Lower leg skin (tissue), 4 donors: Measurements from ENCODE around the gene CNNM4. TPM values are rescaled to one million over a fixed set of nuclear protein-coding genes. Genes with fewer than 3 reads are reported as not detected.
A peak's percentile ranks its signal among the peaks of the same experiment; 100 is the strongest.

Experiments
- DNase-seq, 2 donors: peaks; one replicate each; pipeline ENCODE4 v3.0.0-alpha.2; 2019; ENCODE audit warnings: low spot score in 2 of 2
- H3K4me3 ChIP-seq: fragments of 200-600 bp; sonication (generic); 2 replicates; pipeline ENCODE4 v1.5.1; 2017; ENCODE audit warnings: mild to moderate bottlenecking, low read depth; ENCODE audit not compliant: poor library complexity, severe bottlenecking
- POLR2A ChIP-seq, 2 donors: fragments of 450-650 bp; IDR thresholded peaks; one replicate each; pipeline ENCODE4 v1.6.1; 2016 to 2017; ENCODE audit warnings: antibody characterized with exemption in 2 of 2, mild to moderate bottlenecking in 1 of 2, moderate library complexity in 1 of 2
- WGBS, 2 donors: methylation state at CpG; one replicate each; pipeline ENCODE4 v1.1.5; 2018; 5-methylcytosine and 5-hydroxymethylcytosine counted together
- intact Hi-C: fragments of 100-400 bp; cut with DNase I; formaldehyde crosslinking; loops from one replicate; pipeline ENCODE4 v1.15.0; 2023; ENCODE audit warnings: low total_unique reads
- microRNA counts, 2 donors: library from miRNA; unstranded; fragments of <30 nt; microRNA quantifications; one replicate each; lab custom pipeline; 2016
- microRNA-seq, 2 donors: library from miRNA; unstranded; fragments of <30 nt; microRNA quantifications; one replicate each; pipeline ENCODE4, GENCODE V29; 2016; ENCODE audit warnings: borderline replicate concordance in 2 of 2, borderline number of aligned reads in 1 of 2
- total RNA-seq, 4 donors: library from RNA; depleted of rRNA; stranded (reverse); fragments of >200 nt; gene quantifications; one replicate each; pipeline ENCODE4 v1.1.0, GENCODE V29; 2016
- TF ChIP-seq, protein P1 (sequence below), 3 donors: fragments of 450-650 bp; IDR thresholded peaks; one replicate each; pipeline ENCODE4 v1.5.1; 2016; ENCODE audit warnings: antibody characterized with exemption in 3 of 3, mild to moderate bottlenecking in 3 of 3, moderate library complexity in 2 of 3

CNNM4 gene
- total RNA-seq, 4 donors from 2014 or later: 17.4 to 29.1 (median 22.2) TPM

DNA sequence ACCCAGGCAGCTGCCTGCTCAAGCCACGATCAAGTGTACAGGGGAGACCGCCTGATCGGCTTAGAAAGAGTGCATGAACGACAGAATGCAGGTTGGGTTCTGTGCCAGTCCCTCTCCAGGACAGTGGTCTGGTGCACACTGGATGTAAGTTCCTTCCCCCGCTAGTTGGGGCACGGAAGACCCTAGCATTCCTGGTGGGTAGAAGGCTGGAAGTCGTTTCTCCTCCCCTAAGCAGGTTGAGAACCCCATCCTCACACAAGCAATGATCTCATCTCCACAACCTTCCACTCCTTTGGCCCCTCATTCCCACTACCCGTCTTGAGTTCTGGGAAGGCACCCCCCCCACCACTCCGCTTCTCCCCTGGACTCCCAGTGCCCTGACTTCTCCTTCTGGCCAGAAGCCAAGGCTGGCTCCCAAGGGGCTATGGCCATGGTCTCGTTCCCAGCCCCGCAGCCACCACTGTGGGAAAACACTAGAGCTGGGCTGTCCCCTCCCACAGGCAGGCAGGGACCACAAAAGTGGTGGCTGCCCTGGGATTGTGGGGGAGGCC lies 98.5 kb downstream of the CNNM4 start:
- 50 to 52% methylated on average over 11 of the region's 11 CpGs for WGBS, 2 donors
- intact Hi-C loops: no loop called here
- no peak for TF ChIP-seq POLR2A (IDR thresholded peaks at IDR 0.05)
- TF ChIP-seq, protein P1, sequence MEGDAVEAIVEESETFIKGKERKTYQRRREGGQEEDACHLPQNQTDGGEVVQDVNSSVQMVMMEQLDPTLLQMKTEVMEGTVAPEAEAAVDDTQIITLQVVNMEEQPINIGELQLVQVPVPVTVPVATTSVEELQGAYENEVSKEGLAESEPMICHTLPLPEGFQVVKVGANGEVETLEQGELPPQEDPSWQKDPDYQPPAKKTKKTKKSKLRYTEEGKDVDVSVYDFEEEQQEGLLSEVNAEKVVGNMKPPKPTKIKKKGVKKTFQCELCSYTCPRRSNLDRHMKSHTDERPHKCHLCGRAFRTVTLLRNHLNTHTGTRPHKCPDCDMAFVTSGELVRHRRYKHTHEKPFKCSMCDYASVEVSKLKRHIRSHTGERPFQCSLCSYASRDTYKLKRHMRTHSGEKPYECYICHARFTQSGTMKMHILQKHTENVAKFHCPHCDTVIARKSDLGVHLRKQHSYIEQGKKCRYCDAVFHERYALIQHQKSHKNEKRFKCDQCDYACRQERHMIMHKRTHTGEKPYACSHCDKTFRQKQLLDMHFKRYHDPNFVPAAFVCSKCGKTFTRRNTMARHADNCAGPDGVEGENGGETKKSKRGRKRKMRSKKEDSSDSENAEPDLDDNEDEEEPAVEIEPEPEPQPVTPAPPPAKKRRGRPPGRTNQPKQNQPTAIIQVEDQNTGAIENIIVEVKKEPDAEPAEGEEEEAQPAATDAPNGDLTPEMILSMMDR (IDR thresholded peaks at IDR 0.05): no peak
- no peak overlapping the region for H3K4me3 ChIP-seq
- peak; percentile 52 to 92 for DNase-seq

DNA sequence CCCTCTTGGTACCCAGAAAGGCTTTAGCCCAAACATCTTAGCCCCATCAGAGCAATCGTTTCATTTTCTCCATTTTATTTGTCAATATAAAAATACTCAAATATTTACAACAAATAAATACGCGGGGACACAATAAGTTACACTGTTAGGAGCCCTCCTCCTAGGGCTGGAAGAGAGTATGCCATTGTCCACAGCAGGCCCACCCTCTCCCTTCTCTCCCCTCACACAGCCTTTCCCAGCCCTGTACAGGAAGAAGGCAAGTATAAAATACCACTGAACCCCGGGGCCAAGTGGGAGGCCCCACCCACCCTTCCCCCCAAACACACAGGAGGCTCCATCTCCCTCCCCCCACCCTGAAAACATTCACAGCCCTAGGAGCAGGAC lies 99.0 kb downstream of the CNNM4 start:
- no peak for DNase-seq
- no peak for TF ChIP-seq POLR2A (IDR thresholded peaks at IDR 0.05)
- TF ChIP-seq, protein P1 (IDR thresholded peaks at IDR 0.05): no peak
- intact Hi-C loops: no loop called here

DNA sequence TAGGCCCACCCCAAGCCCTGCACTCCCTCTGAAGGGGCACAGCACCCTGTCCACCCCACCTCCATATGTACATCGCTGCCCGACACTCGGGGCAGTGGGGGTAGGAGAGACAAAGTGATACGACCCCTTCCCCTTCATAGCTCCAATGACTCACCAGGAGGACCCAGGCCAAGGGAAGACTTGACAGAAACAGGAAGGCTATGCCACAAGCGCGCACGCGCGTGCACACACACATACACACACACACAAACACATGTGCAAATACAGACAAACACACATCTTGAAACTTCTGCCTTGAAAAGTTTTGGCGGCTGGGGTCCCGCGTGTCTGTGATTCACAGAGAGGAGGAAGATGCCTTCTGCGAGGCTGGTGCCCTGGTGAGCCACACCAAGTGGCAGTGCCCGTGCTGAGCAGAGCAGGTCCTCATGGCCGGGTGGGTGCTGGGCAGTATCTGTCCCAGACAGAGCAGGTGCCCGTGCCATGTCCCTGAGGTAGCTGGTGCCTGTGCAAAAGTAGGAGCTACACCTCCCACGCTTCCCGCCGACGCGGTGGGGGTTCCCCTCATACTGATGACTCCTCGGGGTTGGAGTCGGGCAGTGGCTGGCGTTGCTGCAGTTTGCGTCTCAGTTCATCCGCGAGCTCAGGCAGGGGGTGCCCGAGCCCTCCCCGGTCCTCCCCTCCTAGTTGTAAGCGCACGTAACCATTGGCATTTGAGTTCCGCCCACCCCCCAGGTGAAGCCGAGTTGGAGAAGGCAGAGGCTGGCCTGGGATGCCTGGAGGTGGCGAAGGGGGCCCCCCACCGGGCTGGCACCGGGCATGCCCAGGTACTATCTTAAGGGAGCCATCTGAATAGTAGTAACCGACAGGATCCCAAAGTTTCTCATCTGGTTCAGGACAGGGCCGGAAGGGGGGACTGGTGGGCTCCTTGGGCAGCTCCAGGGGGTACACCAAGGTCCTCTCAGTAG lies 99.6 kb downstream of the CNNM4 start:
- H3K4me3 ChIP-seq: no peak overlapping the region
- WGBS, 2 donors: 53 to 62% methylated on average over 21 to 32 of the region's 38 CpGs
- intact Hi-C loops: no loop called here
- TF ChIP-seq, protein P1 (IDR thresholded peaks at IDR 0.05): no peak
- TF ChIP-seq POLR2A (IDR thresholded peaks at IDR 0.05): no peak
- DNase-seq: no peak

More for the DNA sequence above, 99.0 kb downstream of the CNNM4 start:
- no peak overlapping the region for H3K4me3 ChIP-seq
- 36 to 43% methylated on average over 4 of the region's 4 CpGs for WGBS, 2 donors

DNA sequence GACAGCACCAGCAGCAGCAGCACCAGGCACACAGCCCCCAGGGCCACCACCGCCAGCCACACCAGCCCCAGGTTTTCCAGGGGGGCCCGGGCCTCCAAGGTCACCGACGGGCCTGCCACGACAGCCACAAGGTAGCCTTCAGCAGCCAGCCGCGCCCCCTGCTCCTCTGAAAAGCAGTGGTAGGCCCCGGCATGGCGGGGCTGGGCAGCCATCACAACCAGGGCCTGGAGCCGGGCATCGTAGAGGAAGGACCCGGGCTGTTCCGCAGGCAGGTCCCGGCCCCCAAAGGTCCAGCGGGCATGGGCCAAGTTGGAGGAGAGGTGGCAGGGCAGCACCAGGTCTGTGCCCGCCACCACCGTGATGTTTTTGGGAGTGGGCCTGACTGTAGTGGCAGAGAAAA lies 100.4 kb downstream of the CNNM4 start:
- no peak for DNase-seq
- no peak for TF ChIP-seq POLR2A (IDR thresholded peaks at IDR 0.05)
- TF ChIP-seq, protein P1 (IDR thresholded peaks at IDR 0.05): no peak
- 89 to 93% methylated on average over 14 of the region's 17 CpGs for WGBS, 2 donors
- intact Hi-C loops: no loop called here
- no peak overlapping the region for H3K4me3 ChIP-seq

MicroRNAs encoded within 50 kb of the gene (microRNA counts, 767-probe panel; counts per million panel counts)
- microRNA hsa-miR-3127-5p (lab: Ali Mortazavi, UCI): 0 to 358 counts per million in 2 donors

Small RNA genes within 50 kb of the gene (microRNA-seq; reads per million reads assigned to microRNA genes)
- 0.68 to 2.3 reads per million in 2 donors for gene MIR3127

Other genes starting within 250 kb of the CNNM4 start
- 10 to 100 TPM; 12.0 to 23.0 (median 19.7) TPM for gene ARID5A, start 224.2 kb upstream of the CNNM4 start, total RNA-seq
- 10 to 100 TPM; 20.1 to 39.6 (median 36.0) TPM for gene KANSL3, start 122.6 kb upstream of the CNNM4 start, total RNA-seq
- gene FER1L5, start 118.1 kb upstream of the CNNM4 start, total RNA-seq: not detected
- 10 to 100 TPM; 17.2 to 21.5 (median 19.1) TPM for gene LMAN2L, start 20.8 kb upstream of the CNNM4 start, total RNA-seq
- 10 to 100 TPM; 15.4 to 30.0 (median 18.8) TPM for gene CNNM3, start 55.4 kb downstream of the CNNM4 start, total RNA-seq
- 10 to 100 TPM in 1 of 4 donors, 1 to 10 TPM in 3; 4.9 to 12.4 (median 8.8) TPM for gene ANKRD23, start 83.1 kb downstream of the CNNM4 start, total RNA-seq
- 10 to 100 TPM in 3 of 4 donors, 1 to 10 TPM in 1; 7.6 to 15.3 (median 14.4) TPM for gene ANKRD39, start 97.1 kb downstream of the CNNM4 start, total RNA-seq
- gene SEMA4C, start 109.2 kb downstream of the CNNM4 start, total RNA-seq: 10 to 100 TPM; 23.5 to 42.7 (median 30.2) TPM
- gene FAM178B, start 225.7 kb downstream of the CNNM4 start, total RNA-seq: 1 to 10 TPM in 3 of 4 donors, not detected in 1; 1.4 to 2.8 (median 2.8) TPM